HCT116 (cell line): ENCODE results near the gene PHF19. TPM values are rescaled to one million over a fixed set of nuclear protein-coding genes. Genes with fewer than 3 reads are reported as not detected.
A peak's percentile ranks its signal among the peaks of the same experiment; 100 is the strongest.

Experiments used
- ATAC-seq: fragments of 200-7000 bp; cut with Tn5 transposase; 2 replicates; pipeline ENCODE4 v1.9.1; 2020; ENCODE audit warnings: mild to moderate bottlenecking, moderate library complexity
- BruUV-seq: library from RNA; stranded (reverse); fragments of 400-500 nt; replicated peaks from 2 replicates; lab custom pipeline; 2021; lab: Mats Ljungman, UMichigan
- CTCF ChIA-PET: fragments of 300-600 bp; sonication (Branson Sonifier 250); formaldehyde crosslinking; loops from one replicate; lab custom pipeline; 2021; ENCODE audit warnings: antibody characterized with exemption; lab: Charles Lee
- POLR2A ChIA-PET: fragments of 300-600, 350-600 bp; sonication (Branson Sonifier 250); formaldehyde crosslinking; loops from one replicate; lab custom pipeline; 2021; ENCODE audit warnings: antibody characterized with exemption; lab: Charles Lee
- RAD21 ChIA-PET, 2 experiments: fragments of 300-600 bp; sonication (Branson Sonifier 250); formaldehyde crosslinking; loops; one replicate each; lab custom pipeline; 2023; ENCODE audit warnings: low total read pairs in 2 of 2; ENCODE audit not compliant: uncharacterized antibody in 2 of 2, unreplicated experiment in 2 of 2, low non-redundant PET in 1 of 2; lab: Charles Lee
- DNase-seq: peaks from one replicate; pipeline ENCODE4 v3.0.0-alpha.2; 2010; ENCODE audit warnings: low read depth, low spot score
- H2AFZ ChIP-seq: fragments of 200-600 bp; shearing (Covaris generic), sonication (generic); 2 replicates; pipeline ENCODE4 v1.6.1; 2017; ENCODE audit warnings: low read depth, mixed run types, mixed read lengths, antibody characterized with exemption, low read length; ENCODE audit not compliant: poor library complexity, severe bottlenecking
- H3K27ac ChIP-seq: 2 replicates; pipeline ENCODE4 v1.5.1; 2012; ENCODE audit warnings: low read depth, low read length
- H3K27me3 ChIP-seq: fragments of 200-600 bp; sonication (generic); 2 replicates; pipeline ENCODE4 v1.6.1; 2016; ENCODE audit warnings: mixed run types, low read length, mixed read lengths; ENCODE audit not compliant: insufficient read depth
- H3K36me3 ChIP-seq, 2 experiments: fragments of 200-500 bp in 1 of 2; fragments of 200-600 bp in 1 of 2; sonication (Bioruptor generic) in 1 of 2; sonication (generic) in 1 of 2; 2 replicates each; pipeline versions ENCODE4 v1.5.1 to v1.6.1; 2014 to 2016; ENCODE audit warnings: low read length in 2 of 2, inconsistent platforms in 1 of 2, mixed read lengths in 1 of 2, mixed run types in 1 of 2; ENCODE audit not compliant: insufficient read depth in 2 of 2, control insufficient read depth in 1 of 2
- H3K4me1 ChIP-seq, 2 experiments: fragments of 200-600 bp in 1 of 2; sonication (generic) in 1 of 2; 2 replicates each; pipeline versions ENCODE4 v1.5.1 to v1.6.1; 2012 to 2017; ENCODE audit warnings: low read length in 2 of 2, inconsistent platforms in 1 of 2, mild to moderate bottlenecking in 1 of 2, mixed read lengths in 1 of 2, mixed run types in 1 of 2, moderate library complexity in 1 of 2; ENCODE audit not compliant: insufficient read depth in 2 of 2, control insufficient read depth in 1 of 2
- H3K4me2 ChIP-seq: fragments of 200-600 bp; sonication (generic); 2 replicates; pipeline ENCODE4 v1.6.1; 2017; ENCODE audit warnings: mixed run types, low read length, mixed read lengths
- H3K4me3 ChIP-seq, 2 experiments: fragments of 200-600 bp in 1 of 2; sonication (generic) in 1 of 2; replicated peaks in 1 of 2; 2 replicates each; pipeline ENCODE4 v1.5.1; 2011 to 2016; ENCODE audit warnings: low read length in 2 of 2, control low read depth in 1 of 2, low read depth in 1 of 2, mild to moderate bottlenecking in 1 of 2, mixed read lengths in 1 of 2, mixed run types in 1 of 2
- H3K79me2 ChIP-seq: fragments of 200-600 bp; sonication (generic); 2 replicates; pipeline ENCODE4 v1.6.1; 2017; ENCODE audit warnings: mild to moderate bottlenecking, mixed run types, low read length, moderate library complexity, mixed read lengths; ENCODE audit not compliant: insufficient read depth
- H3K9ac ChIP-seq: fragments of 200-600 bp; sonication (generic); 2 replicates; pipeline ENCODE4 v1.6.1; 2016; ENCODE audit warnings: low read length, mixed read lengths
- H3K9me2 ChIP-seq: fragments of 200-600 bp; sonication (generic), shearing (Covaris generic); 2 replicates; pipeline ENCODE4 v1.6.1; 2017; ENCODE audit warnings: mixed run types, mild to moderate bottlenecking, moderate library complexity; ENCODE audit not compliant: insufficient read depth
- H3K9me3 ChIP-seq, 2 experiments: fragments of 200-500 bp in 1 of 2; fragments of 200-600 bp in 1 of 2; sonication (Bioruptor generic) in 1 of 2; sonication (generic) in 1 of 2; 2 replicates each; pipeline ENCODE4 v1.6.1; 2014 to 2017; ENCODE audit warnings: low read length in 2 of 2, mixed read lengths in 2 of 2, inconsistent platforms in 1 of 2, low read depth in 1 of 2, mild to moderate bottlenecking in 1 of 2, mixed run types in 1 of 2, moderate library complexity in 1 of 2; ENCODE audit not compliant: control insufficient read depth in 1 of 2, insufficient read depth in 1 of 2
- H4K20me1 ChIP-seq: fragments of 200-600 bp; sonication (generic), shearing (Covaris generic); 2 replicates; pipeline ENCODE4 v1.6.1; 2017; ENCODE audit warnings: mixed run types, mild to moderate bottlenecking, moderate library complexity; ENCODE audit not compliant: insufficient read depth
- CBX3 ChIP-seq: IDR thresholded peaks from 2 replicates; pipeline ENCODE4 v1.6.1; 2012; ENCODE audit warnings: low read depth
- CEBPB ChIP-seq: IDR thresholded peaks from 2 replicates; pipeline ENCODE4 v1.6.1; 2012; ENCODE audit warnings: low read depth
- EGR1 ChIP-seq: IDR thresholded peaks from 2 replicates; pipeline ENCODE4 v1.6.1; 2012; ENCODE audit warnings: low read depth
- EZH2phosphoT487 ChIP-seq: fragments of 200-600 bp; IDR thresholded peaks from 2 replicates; pipeline ENCODE4 v1.6.1; 2018; ENCODE audit warnings: antibody characterized with exemption, borderline replicate concordance
- FOSL1 ChIP-seq: IDR thresholded peaks from 2 replicates; pipeline ENCODE4 v1.6.1; 2012; ENCODE audit warnings: low read depth
- JUND ChIP-seq: IDR thresholded peaks from 2 replicates; pipeline ENCODE4 v1.6.1; 2012
- POLR2A ChIP-seq: IDR thresholded peaks from 2 replicates; pipeline ENCODE4 v1.7.0; 2011; ENCODE audit warnings: borderline replicate concordance; ENCODE audit not compliant: insufficient read depth, insufficient read length; ENCODE audit errors: extremely low read depth
- REST ChIP-seq: IDR thresholded peaks from 2 replicates; pipeline ENCODE4 v1.6.1; 2012; ENCODE audit warnings: low read depth
- SIN3A ChIP-seq: IDR thresholded peaks from 2 replicates; pipeline ENCODE4 v1.6.1; 2012; ENCODE audit warnings: low read depth
- SP1 ChIP-seq: IDR thresholded peaks from 2 replicates; pipeline ENCODE4 v1.6.1; 2012; ENCODE audit warnings: low read depth
- TCF7L2 ChIP-seq: IDR thresholded peaks from 2 replicates; pipeline ENCODE4 v1.7.0; 2011; ENCODE audit warnings: borderline replicate concordance, inconsistent platforms; ENCODE audit not compliant: insufficient read depth, insufficient read length; ENCODE audit errors: extremely low read depth
- intact Hi-C: fragments of 100-400 bp; cut with micrococcal nuclease; formaldehyde crosslinking; loops from 2 replicates; pipeline ENCODE4 v1.10.0; 2022
- total RNA-seq: library from RNA; stranded (reverse); gene quantifications from one replicate; pipeline ENCODE4 v1.2.1, GENCODE V29; 2021; ENCODE audit not compliant: unreplicated experiment
- TF ChIP-seq, protein P1 (sequence below): IDR thresholded peaks from 2 replicates; pipeline ENCODE4 v1.6.1; 2011; ENCODE audit warnings: mild to moderate bottlenecking, low read length, moderate library complexity; ENCODE audit not compliant: insufficient replicate concordance; ENCODE audit errors: extremely low read depth

The PHF19 gene
- total RNA-seq, 1 experiment from 2014 or later, result 74.0 TPM

DNA sequence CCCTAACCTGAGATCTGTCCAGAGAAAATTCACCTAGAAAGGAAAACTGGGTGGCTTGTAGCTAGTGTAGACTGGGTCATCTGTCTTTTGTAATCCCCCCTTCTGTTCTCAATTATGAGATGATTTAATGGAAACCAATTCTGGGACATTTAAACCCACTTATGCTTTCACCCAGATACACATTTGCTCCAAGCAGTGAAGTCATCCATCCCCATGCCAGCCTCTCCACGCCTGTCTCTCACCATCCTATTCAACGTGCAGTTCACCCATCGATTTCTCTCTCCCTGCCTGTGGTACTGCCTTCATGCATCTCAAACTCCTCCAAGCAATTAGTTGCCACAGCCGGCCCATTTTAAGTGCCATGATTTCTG lies 1.8 kb downstream of the PHF19 start:
- no peaks in the 10 kb centered on the region for H3K9me3 ChIP-seq
- H3K4me3 ChIP-seq, result peak overlapping the region; percentile 45 to 74
- H4K20me1 ChIP-seq, result no peaks in the 10 kb centered on the region
- peaks cover 44 to 54% of the 10 kb centered on the region in 2 experiments for H3K4me1 ChIP-seq
- no peaks in the 10 kb centered on the region for H3K27me3 ChIP-seq
- H3K4me2 ChIP-seq, result peak overlapping the region; percentile 97
- ChIA-PET POLR2A (no interaction called here), RAD21 (no interaction called here), CTCF (no interaction called here)
- no TSS peak for BruUV-seq
- TF ChIP-seq JUND (no peak), SIN3A (no peak), TCF7L2 (no peak), REST (no peak), SP1 (no peak), EZH2phosphoT487 (no peak), FOSL1 (no peak), CEBPB (no peak), POLR2A (no peak), CBX3 (no peak), EGR1 (no peak)
- TF ChIP-seq, protein P1, sequence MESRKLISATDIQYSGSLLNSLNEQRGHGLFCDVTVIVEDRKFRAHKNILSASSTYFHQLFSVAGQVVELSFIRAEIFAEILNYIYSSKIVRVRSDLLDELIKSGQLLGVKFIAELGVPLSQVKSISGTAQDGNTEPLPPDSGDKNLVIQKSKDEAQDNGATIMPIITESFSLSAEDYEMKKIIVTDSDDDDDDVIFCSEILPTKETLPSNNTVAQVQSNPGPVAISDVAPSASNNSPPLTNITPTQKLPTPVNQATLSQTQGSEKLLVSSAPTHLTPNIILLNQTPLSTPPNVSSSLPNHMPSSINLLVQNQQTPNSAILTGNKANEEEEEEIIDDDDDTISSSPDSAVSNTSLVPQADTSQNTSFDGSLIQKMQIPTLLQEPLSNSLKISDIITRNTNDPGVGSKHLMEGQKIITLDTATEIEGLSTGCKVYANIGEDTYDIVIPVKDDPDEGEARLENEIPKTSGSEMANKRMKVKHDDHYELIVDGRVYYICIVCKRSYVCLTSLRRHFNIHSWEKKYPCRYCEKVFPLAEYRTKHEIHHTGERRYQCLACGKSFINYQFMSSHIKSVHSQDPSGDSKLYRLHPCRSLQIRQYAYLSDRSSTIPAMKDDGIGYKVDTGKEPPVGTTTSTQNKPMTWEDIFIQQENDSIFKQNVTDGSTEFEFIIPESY, result no peak
- intact Hi-C loops, result loop anchor here (5.0 kb wide), 1 partner anchor 62 kb away; no protein-coding TSS in a partner anchor
- peaks cover 19% of the 10 kb centered on the region for H3K79me2 ChIP-seq
- H3K9me2 ChIP-seq, result no peaks in the 10 kb centered on the region
- peak overlapping the region; percentile 89 for H3K27ac ChIP-seq
- no peak overlapping the region for H2AFZ ChIP-seq
- ATAC-seq (no peak), DNase-seq (no peak)
- H3K36me3 ChIP-seq, result peaks cover 0 to 16% of the 10 kb centered on the region in 2 experiments; a peak in 1 of 4 replicates
- H3K9ac ChIP-seq, result peak overlapping the region; percentile 92
